GM12878 (cell line): ENCODE results near the gene SLC25A39. TPM values are rescaled to one million over a fixed set of nuclear protein-coding genes. Genes with fewer than 3 reads are reported as not detected.

Experiments used
- ATAC-seq: fragments of 200-7000 bp; cut with Tn5 transposase; 3 replicates; pipeline ENCODE4 v1.9.1; 2020; ENCODE audit warnings: mild to moderate bottlenecking, moderate library complexity
- BruUV-seq: library from RNA; stranded (reverse); fragments of 400-500 nt; replicated peaks from 2 replicates; lab custom pipeline; 2021; lab: Mats Ljungman, UMichigan
- CTCF ChIA-PET: fragments of 300-600 bp; sonication (Branson Sonifier 250); formaldehyde crosslinking; extraction: SDS; loops from one replicate; lab custom pipeline; 2021; ENCODE audit warnings: inconsistent platforms; lab: Yijun Ruan, JAX
- POLR2A ChIA-PET: fragments of 350-600 bp; formaldehyde crosslinking; extraction: SDS; loops from one replicate; lab custom pipeline; 2021; ENCODE audit warnings: inconsistent platforms; lab: Charles Lee
- RAD21 ChIA-PET: fragments of 300-600 bp; sonication (Branson Sonifier 250); formaldehyde crosslinking; loops from one replicate; lab custom pipeline; 2023; ENCODE audit warnings: antibody characterized with exemption; ENCODE audit not compliant: unreplicated experiment; lab: Charles Lee
- SMC1A ChIA-PET: fragments of 300-600 bp; sonication (Branson Sonifier 250); formaldehyde crosslinking; loops from one replicate; lab custom pipeline; 2023; ENCODE audit not compliant: unreplicated experiment, uncharacterized antibody; lab: Charles Lee
- DNase-seq: peaks from one replicate; pipeline ENCODE4 v3.0.0-alpha.2; 2011; ENCODE audit warnings: low read depth, low spot score
- FAIRE-seq: peaks from 3 replicates; lab custom pipeline; 2011; peaks lifted over from hg19 to GRCh38; lab: Jason Lieb, UNC
- H2AFZ ChIP-seq: 2 replicates; pipeline ENCODE4 v1.6.0; 2011; ENCODE audit warnings: low read depth, low read length, control low read depth; ENCODE audit not compliant: control insufficient read depth
- H3K27ac ChIP-seq: 2 replicates; pipeline ENCODE4 v1.5.1; 2011; ENCODE audit warnings: control low read depth; ENCODE audit not compliant: control insufficient read depth, insufficient read depth
- H3K27me3 ChIP-seq, 2 experiments: replicated peaks in 1 of 2; 2 replicates each; pipeline versions ENCODE4 v1.6.0 to v1.6.1; 2011; ENCODE audit warnings: low read length in 1 of 2; ENCODE audit not compliant: control insufficient read depth in 2 of 2, insufficient read depth in 2 of 2
- H3K36me3 ChIP-seq, 2 experiments: 2 replicates each; pipeline ENCODE4 v1.5.1; 2011; ENCODE audit warnings: low read length in 1 of 2; ENCODE audit not compliant: control insufficient read depth in 2 of 2, insufficient read depth in 2 of 2
- H3K4me1 ChIP-seq: 2 replicates; pipeline ENCODE4 v1.6.1; 2011; ENCODE audit warnings: mild to moderate bottlenecking, low read length, moderate library complexity, mixed read lengths; ENCODE audit not compliant: control insufficient read depth, insufficient read depth
- H3K4me2 ChIP-seq: 2 replicates; pipeline ENCODE4 v1.6.0; 2011; ENCODE audit warnings: control low read depth; ENCODE audit not compliant: control insufficient read depth, insufficient read depth
- H3K4me3 ChIP-seq: fragments of 200-600 bp; sonication (generic); 2 replicates; pipeline ENCODE4 v1.5.1; 2016
- H3K79me2 ChIP-seq: 2 replicates; pipeline ENCODE4 v1.6.0; 2011; ENCODE audit warnings: low read length; ENCODE audit not compliant: control insufficient read depth, insufficient read depth
- H3K9ac ChIP-seq: 2 replicates; pipeline ENCODE4 v1.8.0; 2011; ENCODE audit warnings: low read length, control low read depth, mixed read lengths; ENCODE audit not compliant: control insufficient read depth, insufficient read depth
- H3K9me3 ChIP-seq: replicated peaks from 3 replicates; pipeline ENCODE4 v1.5.1; 2011; ENCODE audit warnings: mild to moderate bottlenecking, low read length; ENCODE audit not compliant: control insufficient read depth, insufficient read depth
- H4K20me1 ChIP-seq: 2 replicates; pipeline ENCODE4 v1.6.0; 2011; ENCODE audit not compliant: control insufficient read depth, insufficient read depth
- BRCA1 ChIP-seq: IDR thresholded peaks from 2 replicates; pipeline ENCODE4 v1.6.1; 2011; ENCODE audit warnings: low read depth, low read length, improper control_type of control experiment
- CEBPB ChIP-seq, 2 experiments: fragments of 150-350 bp in 1 of 2; IDR thresholded peaks; 2 replicates each; pipeline ENCODE4 v1.6.1; 2012 to 2014; ENCODE audit warnings: low read depth in 2 of 2, low read length in 2 of 2, borderline replicate concordance in 1 of 2, inconsistent platforms in 1 of 2
- EP300 ChIP-seq, 2 experiments: fragments of 150-350 bp in 1 of 2; IDR thresholded peaks; 2 replicates each; pipeline ENCODE4 v1.6.1; 2011 to 2012; ENCODE audit warnings: low read depth in 2 of 2, low read length in 2 of 2, borderline replicate concordance in 1 of 2, improper control_type of control experiment in 1 of 2, inconsistent platforms in 1 of 2; ENCODE audit not compliant: control insufficient read depth in 1 of 2
- FOXK2 ChIP-seq: fragments of 450-650 bp; IDR thresholded peaks from 2 replicates; pipeline ENCODE4 v1.6.1; 2017; ENCODE audit warnings: mild to moderate bottlenecking, moderate library complexity
- PAX8 ChIP-seq: fragments of 450-650 bp; IDR thresholded peaks from 2 replicates; pipeline ENCODE4 v1.6.1; 2017; ENCODE audit warnings: mild to moderate bottlenecking, moderate library complexity
- RCOR1 ChIP-seq: conservative IDR thresholded peaks from 2 replicates; pipeline ENCODE4 v1.6.1; 2012; ENCODE audit warnings: low read depth, low read length, improper control_type of control experiment
- WGBS: methylation state at CpG from one replicate; pipeline ENCODE4 v1.1.6; 2016; ENCODE audit warnings: low lambda C conversion rate; ENCODE audit not compliant: insufficient replicate concordance, insufficient coverage; ENCODE audit errors: missing lambda C conversion rate; 5-methylcytosine and 5-hydroxymethylcytosine counted together
- in situ Hi-C: fragments of 300-500 bp; cut with MboI; formaldehyde crosslinking; loops from 9 replicates; pipeline ENCODE4 v1.14.3; 2018; ENCODE audit warnings: mixed read lengths
- intact Hi-C: fragments of 100-400 bp; cut with micrococcal nuclease; formaldehyde crosslinking; loops from one replicate; pipeline ENCODE4 v1.14.2; 2022; ENCODE audit not compliant: unreplicated experiment
- polyA plus RNA-seq, 11 experiments: library from polyadenylated mRNA; depleted of rRNA in 4 of 11; unstranded in 6 of 11; stranded (reverse) in 5 of 11; fragments of >200 nt; fragmentation: Nextera tagmentation in 4 of 11; fragmentation: Illumina TruSeq in 1 of 11; extraction: Ambion mirVana in 4 of 11; extraction: Trizol in 1 of 11; gene quantifications; 1 replicate in 1 of 11; 2 replicates in 10 of 11; pipeline versions ENCODE4 v1.2.1 to v1.2.3, GENCODE V29; 2011 to 2016; ENCODE audit warnings: inconsistent platforms in 2 of 11, missing spikeins in 2 of 11, low read depth in 1 of 11
- total RNA-seq, 4 experiments: library from RNA; depleted of rRNA in 3 of 4; stranded (reverse); fragments of >200 nt in 3 of 4; fragmentation: Illumina TruSeq in 1 of 4; extraction: Trizol in 1 of 4; gene quantifications; 2 replicates each; pipeline versions ENCODE4 v1.2.1 to v1.2.3, GENCODE V29; 2013 to 2021
- TF ChIP-seq, protein P1 (sequence below): fragments of 450-650 bp; IDR thresholded peaks from 2 replicates; pipeline ENCODE4 v1.6.1; 2016; ENCODE audit warnings: mild to moderate bottlenecking
- TF ChIP-seq, protein P2 (sequence below): fragments of 450-650 bp; IDR thresholded peaks from 2 replicates; pipeline ENCODE4 v1.6.1; 2017; ENCODE audit warnings: mild to moderate bottlenecking, low read depth, inconsistent platforms; ENCODE audit not compliant: poor library complexity, severe bottlenecking

SLC25A39 gene
- total and polyA plus RNA-seq, 10 of the 15 experiments (the other 5 are each of a cell fraction or from before 2014, with no cell fraction given): 3.5 to 270 (median 150) TPM

DNA sequence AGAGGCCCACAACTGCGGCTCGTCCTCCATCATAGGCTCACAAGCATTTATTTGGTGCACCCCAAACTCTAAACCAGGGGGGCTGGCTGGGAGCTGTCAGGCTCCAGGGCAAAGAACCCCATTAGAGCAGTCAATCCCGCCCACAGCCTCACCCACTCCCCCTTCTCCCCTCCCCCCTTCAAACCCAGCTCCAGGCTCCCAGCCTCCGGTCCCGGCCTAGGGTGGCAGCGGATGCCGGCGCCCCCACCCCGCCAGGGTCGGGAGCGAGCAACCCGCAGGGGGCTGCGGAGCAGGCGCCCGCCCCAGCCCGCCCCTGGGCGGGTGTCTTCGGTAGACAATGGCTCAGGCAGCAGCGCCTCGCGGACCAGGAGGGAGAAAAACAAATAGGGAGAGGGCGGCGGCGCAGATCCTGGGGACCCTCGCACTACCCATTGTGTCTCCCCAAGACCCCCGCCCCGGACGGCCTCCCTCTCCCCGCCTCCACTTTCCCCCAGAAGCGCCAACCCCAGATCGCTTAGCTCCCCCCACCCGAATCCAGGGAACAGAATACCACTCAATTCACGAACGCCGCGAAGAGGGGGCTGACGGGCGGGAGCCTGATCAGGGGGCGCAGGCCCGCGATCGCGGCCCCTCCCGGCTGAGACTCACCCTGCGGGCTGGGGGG is 38.5 kb upstream of the SLC25A39 start:
- H2AFZ ChIP-seq: peak overlapping the region; percentile 66
- SMC1A ChIA-PET: interaction anchor here (0.5 to 1.0 kb wide), 3 partner anchors 13 to 115 kb away, joined by 3 read pairs; no protein-coding TSS in a partner anchor
- no peak overlapping the region for H3K27ac ChIP-seq
- intact Hi-C loops (no loop called here), in situ Hi-C loops (no loop called here)
- H3K4me1 ChIP-seq: no peaks in the 10 kb centered on the region
- BruUV-seq: no TSS peak
- peak overlapping the region; percentile 67 for H3K4me3 ChIP-seq
- H3K9ac ChIP-seq: peak overlapping the region; percentile 34; the same call in 1 of the 2 replicates
- FAIRE-seq (no peak), ATAC-seq (peak; percentile 58), DNase-seq (no peak)
- H3K27me3 ChIP-seq: peaks cover 0 to 2% of the 10 kb centered on the region in 2 experiments; a peak in 3 of 4 replicates
- H4K20me1 ChIP-seq: no peaks in the 10 kb centered on the region
- no peaks in the 10 kb centered on the region for H3K36me3 ChIP-seq
- H3K79me2 ChIP-seq: no peaks in the 10 kb centered on the region
- WGBS: under 1% methylated on average over 27 of the region's 45 CpGs
- peak overlapping the region; percentile 94 for H3K4me2 ChIP-seq
- RAD21 ChIA-PET: interaction anchor here (0.9 to 1.5 kb wide), 4 partner anchors 9 to 159 kb away, joined by 3 to 4 read pairs (median 3); no protein-coding TSS in a partner anchor
- H3K9me3 ChIP-seq: no peaks in the 10 kb centered on the region
- POLR2A ChIA-PET: interaction anchor here (0.6 to 1.5 kb wide), 2 partner anchors 36 to 797 kb away, joined by 3 to 7 read pairs; no protein-coding TSS in a partner anchor
- CTCF ChIA-PET: interaction anchor here (0.7 to 2.9 kb wide), 16 partner anchors 9 to 563 kb away, joined by 3 to 11 read pairs (median 4); no protein-coding TSS in a partner anchor
- TF ChIP-seq, protein P1, sequence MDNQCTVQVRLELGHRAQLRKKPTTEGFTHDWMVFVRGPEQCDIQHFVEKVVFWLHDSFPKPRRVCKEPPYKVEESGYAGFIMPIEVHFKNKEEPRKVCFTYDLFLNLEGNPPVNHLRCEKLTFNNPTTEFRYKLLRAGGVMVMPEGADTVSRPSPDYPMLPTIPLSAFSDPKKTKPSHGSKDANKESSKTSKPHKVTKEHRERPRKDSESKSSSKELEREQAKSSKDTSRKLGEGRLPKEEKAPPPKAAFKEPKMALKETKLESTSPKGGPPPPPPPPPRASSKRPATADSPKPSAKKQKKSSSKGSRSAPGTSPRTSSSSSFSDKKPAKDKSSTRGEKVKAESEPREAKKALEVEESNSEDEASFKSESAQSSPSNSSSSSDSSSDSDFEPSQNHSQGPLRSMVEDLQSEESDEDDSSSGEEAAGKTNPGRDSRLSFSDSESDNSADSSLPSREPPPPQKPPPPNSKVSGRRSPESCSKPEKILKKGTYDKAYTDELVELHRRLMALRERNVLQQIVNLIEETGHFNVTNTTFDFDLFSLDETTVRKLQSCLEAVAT: no peak
- TF ChIP-seq RCOR1 (no peak), FOXK2 (no peak), CEBPB (IDR thresholded peaks at IDR 0.05; ENCODE audit: borderline replicate concordance in 1 of 2, low read depth in 2 of 2, low read length in 2 of 2) (no peak), EP300 (IDR thresholded peaks at IDR 0.05; ENCODE audit: borderline replicate concordance in 1 of 2, control insufficient read depth in 1 of 2, low read depth in 2 of 2, low read length in 2 of 2) (no peak), PAX8 (no peak), BRCA1 (no peak)
- TF ChIP-seq, protein P2, sequence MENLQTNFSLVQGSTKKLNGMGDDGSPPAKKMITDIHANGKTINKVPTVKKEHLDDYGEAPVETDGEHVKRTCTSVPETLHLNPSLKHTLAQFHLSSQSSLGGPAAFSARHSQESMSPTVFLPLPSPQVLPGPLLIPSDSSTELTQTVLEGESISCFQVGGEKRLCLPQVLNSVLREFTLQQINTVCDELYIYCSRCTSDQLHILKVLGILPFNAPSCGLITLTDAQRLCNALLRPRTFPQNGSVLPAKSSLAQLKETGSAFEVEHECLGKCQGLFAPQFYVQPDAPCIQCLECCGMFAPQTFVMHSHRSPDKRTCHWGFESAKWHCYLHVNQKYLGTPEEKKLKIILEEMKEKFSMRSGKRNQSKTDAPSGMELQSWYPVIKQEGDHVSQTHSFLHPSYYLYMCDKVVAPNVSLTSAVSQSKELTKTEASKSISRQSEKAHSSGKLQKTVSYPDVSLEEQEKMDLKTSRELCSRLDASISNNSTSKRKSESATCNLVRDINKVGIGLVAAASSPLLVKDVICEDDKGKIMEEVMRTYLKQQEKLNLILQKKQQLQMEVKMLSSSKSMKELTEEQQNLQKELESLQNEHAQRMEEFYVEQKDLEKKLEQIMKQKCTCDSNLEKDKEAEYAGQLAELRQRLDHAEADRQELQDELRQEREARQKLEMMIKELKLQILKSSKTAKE: no peak
